Sigmoid colon (tissue), 4 donors: ENCODE measurements around the gene UBR3.

Experiments used
- CTCF ChIP-seq, 4 experiments: fragments of 450-650 bp in 3 of 4; fragments of 200-600 bp in 1 of 4; IDR thresholded peaks; one replicate each; pipeline ENCODE4 v1.5.1; 2016 to 2019; ENCODE audit warnings: antibody characterized with exemption in 4 of 4, mild to moderate bottlenecking in 3 of 4, moderate library complexity in 2 of 4
- EP300 ChIP-seq, 4 donors: sonication (generic); formaldehyde crosslinking; IDR thresholded peaks; one replicate each; pipeline ENCODE4 v1.6.1; 2017; ENCODE audit warnings: antibody characterized with exemption in 4 of 4
- POLR2A ChIP-seq, 2 donors: fragments of 450-650 bp; IDR thresholded peaks; one replicate each; pipeline ENCODE4 v1.6.1; 2016; ENCODE audit warnings: antibody characterized with exemption in 2 of 2, mild to moderate bottlenecking in 2 of 2, moderate library complexity in 2 of 2
- POLR2AphosphoS5 ChIP-seq, 4 donors: sonication (generic); formaldehyde crosslinking; IDR thresholded peaks; one replicate each; pipeline ENCODE4 v1.6.1; 2017; ENCODE audit warnings: antibody characterized with exemption in 4 of 4

GRCh38 chr2:169824373-169825333, 2.6 kb upstream of the UBR3 start, which contains the start of gene METTL5:
- peak; percentile 56 to 96 (median 79) for TF ChIP-seq CTCF (IDR thresholded peaks at IDR 0.05)
- peak; percentile 54 to 90 (median 72) for TF ChIP-seq POLR2AphosphoS5 (IDR thresholded peaks at IDR 0.05)
- TF ChIP-seq POLR2A (IDR thresholded peaks at IDR 0.05) = peak in 1 of 2 donors; percentile 48
- no peak for TF ChIP-seq EP300 (IDR thresholded peaks at IDR 0.05)
